M059J (cell line): ENCODE results near the gene FOXF1. TPM values are rescaled to one million over a fixed set of nuclear protein-coding genes. Genes with fewer than 3 reads are reported as not detected.

Experiments used
- DNase-seq: peaks from one replicate; pipeline ENCODE4 v3.0.0-alpha.2; 2012; ENCODE audit warnings: low read depth
- total RNA-seq: library from RNA; depleted of rRNA; stranded (reverse); fragments of >200 nt; shearing (Covaris generic); gene quantifications from 2 replicates; pipeline ENCODE4 v1.2.3, GENCODE V29; 2014; rRNA removed

The FOXF1 gene
- 11.1 and 21.2 TPM in 2 replicates for total RNA-seq

GRCh38 chr16:86510465-86511261 is at the start of gene FOXF1:
FOXF1 (plus strand) TSS chr16:86510527; CDS start chr16:86510570, 43 bp downstream.
- peak; percentile 69 for DNase-seq

- DNase-seq, result no peak
Observed at GRCh38 chr16:86461037-86461436, 49.3 kb upstream of the FOXF1 start.

GRCh38 chr16:86462334-86463084 is 47.8 kb upstream of the FOXF1 start:
- DNase-seq, result peak; percentile 98

- DNase-seq, result no peak
Observed at GRCh38 chr16:86464044-86464443, 46.3 kb upstream of the FOXF1 start.

DNA sequence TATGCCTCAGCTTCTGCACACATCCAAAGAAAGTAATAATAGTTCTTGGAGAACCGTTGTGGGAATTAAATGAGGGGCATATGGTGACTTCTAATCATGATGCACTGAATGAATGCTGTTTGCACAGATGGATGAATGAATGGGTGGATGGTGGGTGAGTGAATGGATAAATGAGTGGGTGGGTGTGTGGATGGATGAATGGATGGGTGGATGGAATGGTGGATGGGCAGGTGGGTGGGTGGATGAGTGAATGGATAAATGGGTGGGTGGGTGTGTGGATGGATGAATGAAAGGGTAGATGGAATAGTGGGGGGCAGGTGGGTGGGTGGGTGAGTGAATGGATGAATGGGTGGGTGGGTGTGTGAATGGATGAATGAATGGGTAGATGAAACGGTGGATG is 44.9 kb upstream of the FOXF1 start:
- DNase-seq, result no peak

GRCh38 chr16:86466696-86467406 is 43.5 kb upstream of the FOXF1 start:
- DNase-seq, result peak; percentile 96

DNA sequence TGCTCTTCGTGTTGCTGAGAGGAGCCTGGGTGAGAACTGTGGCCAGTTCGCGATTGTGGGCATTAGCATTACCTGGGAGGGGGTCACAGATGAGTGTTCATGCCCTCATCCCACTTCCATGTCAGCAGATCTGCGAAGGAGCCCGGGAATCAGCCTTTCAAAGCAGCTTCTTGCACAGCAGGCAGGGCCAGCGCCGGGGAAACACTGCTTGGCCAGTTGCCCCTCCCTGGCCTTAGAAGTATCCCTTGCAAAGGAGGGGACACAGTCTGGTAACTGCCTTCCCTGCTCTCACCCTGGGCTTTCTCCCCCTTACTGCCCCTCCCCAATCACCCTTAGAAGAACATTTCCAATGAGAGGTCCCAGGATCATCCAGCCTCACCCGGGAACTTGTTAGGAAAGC is 42.8 kb upstream of the FOXF1 start:
- DNase-seq, result no peak

- DNase-seq, result no peak
Observed at GRCh38 chr16:86470964-86471363, 39.4 kb upstream of the FOXF1 start.

GRCh38 chr16:86471896-86472295 is 38.4 kb upstream of the FOXF1 start:
- peak; percentile 39 for DNase-seq

DNA sequence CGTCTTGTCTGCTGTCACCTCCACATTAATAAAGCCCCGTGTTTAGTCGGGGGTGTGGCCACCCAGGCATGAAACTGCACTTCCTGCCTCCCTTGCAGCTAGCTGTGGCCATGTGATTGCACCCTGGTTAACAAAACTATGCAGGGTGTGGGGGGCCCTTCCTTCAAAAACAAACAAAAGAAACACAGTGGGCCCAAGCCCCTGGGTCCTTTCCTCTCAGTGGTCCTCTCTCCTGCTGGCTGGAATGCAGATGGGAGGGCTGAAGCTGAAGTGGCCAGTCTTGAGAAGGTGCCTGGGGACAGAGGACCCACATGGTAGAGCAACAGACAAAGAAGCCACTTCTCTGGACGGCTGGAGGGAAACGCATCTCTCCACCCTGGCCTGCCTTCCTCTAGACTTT is 38.0 kb upstream of the FOXF1 start:
- no peak for DNase-seq

GRCh38 chr16:86476956-86477534 is 33.3 kb upstream of the FOXF1 start:
- DNase-seq, result no peak

- no peak for DNase-seq
Observed at GRCh38 chr16:86477642-86478041, 32.7 kb upstream of the FOXF1 start.

GRCh38 chr16:86478779-86479178 is 31.5 kb upstream of the FOXF1 start:
- DNase-seq, result no peak

GRCh38 chr16:86479419-86479818 is 30.9 kb upstream of the FOXF1 start:
- DNase-seq, result peak; percentile 78

- DNase-seq, result no peak
Observed at GRCh38 chr16:86480444-86480843, 29.9 kb upstream of the FOXF1 start.

DNA sequence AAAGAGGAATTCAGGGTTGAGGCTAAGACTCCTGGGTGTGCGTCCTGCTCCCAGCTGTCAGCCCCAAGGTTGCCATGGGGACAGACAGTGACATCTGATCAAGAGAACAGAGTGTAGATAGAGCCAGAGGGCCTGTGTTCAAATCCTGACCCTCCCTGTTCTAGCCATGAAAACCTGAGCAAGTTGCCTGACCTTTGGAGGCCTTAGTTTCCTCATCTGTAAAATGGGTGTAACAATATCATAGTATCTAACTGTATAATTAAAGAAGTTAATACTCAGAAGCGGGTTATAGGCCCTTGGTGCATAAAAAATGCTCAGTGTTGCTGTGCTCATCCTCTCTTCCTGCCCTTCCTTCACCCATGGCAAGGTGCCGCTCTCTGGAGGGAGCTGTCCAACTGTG is 28.7 kb upstream of the FOXF1 start:
- no peak for DNase-seq

DNA sequence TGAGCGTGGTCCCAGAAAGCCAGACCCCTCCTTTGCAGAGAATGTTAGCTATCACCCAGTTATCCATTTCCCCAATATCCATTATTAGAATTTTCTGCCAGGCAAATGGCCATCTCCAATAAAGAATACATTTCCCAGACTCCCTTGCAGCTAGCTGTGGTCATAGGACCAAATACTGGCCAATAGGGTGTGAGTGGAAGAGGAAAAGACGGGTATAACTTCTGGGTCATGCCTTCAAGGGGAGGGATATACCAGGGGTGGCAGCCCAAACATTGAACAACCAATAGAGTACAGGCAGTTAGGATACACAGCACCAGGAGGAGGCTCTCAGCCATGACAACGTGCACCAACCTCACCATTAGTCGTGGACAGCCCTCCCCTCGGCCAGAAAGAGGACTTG is 26.1 kb upstream of the FOXF1 start:
- no peak for DNase-seq

- no peak for DNase-seq
Observed at GRCh38 chr16:86485746-86486145, 24.6 kb upstream of the FOXF1 start.

DNA sequence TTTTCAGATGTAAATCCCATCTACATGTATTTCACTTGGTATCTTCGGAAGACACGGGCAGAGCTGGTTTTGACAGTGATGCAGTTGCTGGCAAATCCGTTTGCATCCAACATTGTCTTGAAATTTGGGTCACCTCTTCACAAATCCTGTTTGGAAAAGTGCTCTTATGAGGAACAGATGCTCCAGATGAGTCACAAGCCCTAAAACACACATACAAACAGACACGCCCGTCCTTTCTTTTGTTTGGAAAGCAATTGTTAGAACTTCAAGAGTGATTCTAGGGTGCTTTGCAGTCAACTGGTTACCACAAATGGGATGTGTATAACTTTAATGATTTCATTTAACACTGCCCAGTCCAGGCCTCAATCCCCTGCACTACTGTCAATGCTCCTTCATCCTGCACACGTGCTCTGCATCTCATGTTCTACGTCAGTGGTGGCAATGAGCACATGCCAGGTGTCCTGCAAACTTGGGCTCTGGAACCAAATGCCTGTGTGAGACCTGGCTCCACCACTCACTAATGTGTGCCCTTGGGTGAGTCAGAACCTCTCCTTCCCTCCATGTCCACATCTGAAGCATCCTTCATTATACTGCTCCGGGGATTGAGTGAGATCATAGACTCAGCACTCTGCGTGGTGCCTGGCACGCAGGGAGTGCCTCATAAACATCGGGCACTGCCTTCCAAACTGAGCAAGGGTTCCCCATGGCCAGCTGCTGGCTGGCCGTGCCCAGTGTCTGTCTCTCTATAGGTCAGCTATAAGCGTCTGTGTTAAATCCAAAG is 19.3 kb upstream of the FOXF1 start:
- peak; percentile 83 for DNase-seq

GRCh38 chr16:86491640-86492023 is 18.7 kb upstream of the FOXF1 start:
- peak; percentile 50 for DNase-seq

DNA sequence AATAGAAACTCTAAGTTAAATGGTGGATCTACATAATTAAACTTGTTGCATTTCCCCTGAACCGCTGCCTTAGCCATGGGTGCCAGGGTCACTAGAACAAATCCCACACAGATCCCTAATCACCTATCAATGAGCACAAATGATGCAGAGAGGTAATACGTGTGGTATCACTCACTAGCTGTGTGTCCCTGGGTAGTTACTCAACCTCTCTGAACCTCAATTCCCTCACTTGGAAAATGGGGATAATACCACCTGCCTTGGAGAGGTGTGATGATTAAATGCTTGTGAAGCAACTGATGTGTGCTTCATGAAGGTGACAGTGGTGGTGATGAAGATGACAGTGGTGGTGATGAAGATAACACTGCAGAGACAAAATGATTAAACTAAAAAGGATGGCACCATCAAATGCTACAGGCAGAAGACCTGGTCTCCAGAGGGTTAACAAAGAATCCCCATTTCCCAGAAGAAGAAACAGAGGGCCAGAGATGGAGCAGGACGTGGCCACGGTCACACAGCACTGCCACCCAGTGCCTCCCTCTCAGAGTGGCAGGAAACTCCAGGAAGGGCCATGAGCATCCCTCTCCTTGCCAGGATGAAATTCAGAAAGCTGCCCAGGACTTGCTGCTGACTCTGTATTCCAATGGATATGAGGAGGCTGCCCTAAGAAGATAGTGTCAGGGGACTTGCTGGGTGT is 17.9 kb upstream of the FOXF1 start:
- no peak for DNase-seq
